B cell (primary cell): Measurements from ENCODE around the gene GPR148.

Experiments used
- CTCF ChIP-seq: fragments of 200-600 bp; IDR thresholded peaks from one replicate; pipeline ENCODE4 v1.8.0; 2022; ENCODE audit warnings: antibody characterized with exemption, mild to moderate bottlenecking
- EZH2 ChIP-seq: IDR thresholded peaks from 2 replicates; pipeline ENCODE4 v1.6.1; 2012; ENCODE audit warnings: borderline replicate concordance, low read depth, mild to moderate bottlenecking, moderate library complexity, low read length; ENCODE audit not compliant: insufficient read depth, poor library complexity, severe bottlenecking

- TF ChIP-seq EZH2: no peak
- no peak for TF ChIP-seq CTCF
Observed at GRCh38 chr2:130727286-130727924, 1.5 kb upstream of the GPR148 start.
